RWPE2 (cell line): ENCODE measurements around the gene FRMD3.

Source experiments
- ATAC-seq: fragments of 200-7000 bp; cut with Tn5 transposase; 3 replicates; pipeline ENCODE4 v1.9.1; 2021; ENCODE audit warnings: low read depth
- DNase-seq: peaks from one replicate; pipeline ENCODE4 v3.0.0-alpha.2; 2020; ENCODE audit warnings: low spot score
- H3K27ac ChIP-seq: fragments of 450-650 bp; 2 replicates; pipeline ENCODE4 v1.5.1; 2017; ENCODE audit warnings: mild to moderate bottlenecking; ENCODE audit not compliant: poor library complexity, severe bottlenecking
- H3K27me3 ChIP-seq: fragments of 250-450 bp; sonication (Bioruptor Pico); 2 replicates; pipeline ENCODE4 v1.5.1; 2021; ENCODE audit warnings: mild to moderate bottlenecking, moderate library complexity; ENCODE audit not compliant: insufficient read depth, poor library complexity, severe bottlenecking
- H3K36me3 ChIP-seq: fragments of 250-450 bp; sonication (Bioruptor Pico); 2 replicates; pipeline ENCODE4 v1.5.1; 2020; ENCODE audit warnings: low read depth, mild to moderate bottlenecking, moderate library complexity
- H3K4me1 ChIP-seq: fragments of 250-450 bp; sonication (Bioruptor Pico); 2 replicates; pipeline ENCODE4 v1.5.1; 2021; ENCODE audit warnings: mild to moderate bottlenecking, moderate library complexity; ENCODE audit not compliant: insufficient read depth, poor library complexity, severe bottlenecking
- H3K4me3 ChIP-seq: fragments of 250-450 bp; sonication (Bioruptor Pico); 2 replicates; pipeline ENCODE4 v1.5.1; 2021; ENCODE audit warnings: mild to moderate bottlenecking, moderate library complexity; ENCODE audit not compliant: severe bottlenecking
- H3K9me3 ChIP-seq: fragments of 250-450 bp; sonication (Bioruptor Pico); 2 replicates; pipeline ENCODE4 v1.5.1; 2021; ENCODE audit warnings: mild to moderate bottlenecking, moderate library complexity; ENCODE audit not compliant: severe bottlenecking
- CTCF ChIP-seq: fragments of 450-650 bp; IDR thresholded peaks from one replicate; pipeline ENCODE4 v1.5.1; 2017; ENCODE audit warnings: mild to moderate bottlenecking, moderate library complexity; ENCODE audit not compliant: poor library complexity, severe bottlenecking

The FRMD3 gene

DNA sequence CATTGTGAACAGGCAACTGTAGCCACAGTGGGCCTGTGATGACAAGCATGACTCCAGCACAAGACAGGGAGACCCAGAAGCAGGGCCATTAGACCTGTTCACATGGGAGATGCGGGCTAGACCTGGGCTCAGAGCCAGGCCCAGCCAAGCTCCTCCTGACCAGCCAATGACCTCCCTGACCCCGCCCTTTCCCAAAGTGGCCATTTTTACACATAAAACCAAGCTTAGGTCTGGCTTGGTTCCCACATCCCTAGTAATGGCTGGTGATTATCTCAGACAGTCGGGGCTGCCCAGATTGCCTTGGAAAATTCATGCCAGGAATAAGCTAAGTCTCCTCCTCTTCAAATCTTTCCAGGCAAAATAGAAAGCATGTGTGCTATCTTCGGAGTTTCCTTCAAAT, 94.1 kb downstream of the FRMD3 start:
- Histone ChIP-seq H3K27ac (no peak overlapping the region), H3K4me3 (no peak overlapping the region), H3K9me3 (no peaks in the 10 kb centered on the region), H3K4me1 (no peaks in the 10 kb centered on the region), H3K27me3 (no peaks in the 10 kb centered on the region), H3K36me3 (no peaks in the 10 kb centered on the region)
- TF ChIP-seq CTCF, result no peak
- ATAC-seq, result no peak
- DNase-seq, result no peak

DNA sequence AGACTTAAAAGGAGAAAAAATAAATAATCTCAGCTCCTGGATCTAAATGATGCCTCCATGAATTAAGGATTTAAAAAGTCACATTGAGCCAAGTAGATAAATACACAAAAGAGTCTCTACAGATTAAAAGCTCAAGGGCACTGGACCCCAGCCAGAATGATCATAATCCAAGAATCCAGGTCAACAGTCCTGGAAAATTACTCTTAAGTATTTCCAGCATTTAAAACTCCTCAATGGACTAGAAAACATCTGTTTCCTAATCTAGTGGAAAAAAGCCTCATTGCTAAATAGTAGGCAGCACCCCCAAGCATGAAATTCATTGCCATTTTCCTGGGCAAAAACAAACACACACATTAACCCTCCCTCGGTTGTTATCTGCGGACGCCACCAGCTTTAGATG, 96.8 kb downstream of the FRMD3 start:
- H3K36me3 ChIP-seq, result no peaks in the 10 kb centered on the region
- no peak for TF ChIP-seq CTCF
- no peak for ATAC-seq
- H3K4me3 ChIP-seq, result no peak overlapping the region
- H3K27ac ChIP-seq, result no peak overlapping the region
- no peaks in the 10 kb centered on the region for H3K4me1 ChIP-seq
- no peaks in the 10 kb centered on the region for H3K9me3 ChIP-seq
- no peak for DNase-seq
- no peaks in the 10 kb centered on the region for H3K27me3 ChIP-seq

- no peak overlapping the region for H3K4me3 ChIP-seq
- no peaks in the 10 kb centered on the region for H3K27me3 ChIP-seq
- TF ChIP-seq CTCF, result no peak
- H3K36me3 ChIP-seq, result no peaks in the 10 kb centered on the region
- DNase-seq (no peak), ATAC-seq (no peak)
- no peaks in the 10 kb centered on the region for H3K4me1 ChIP-seq
- H3K9me3 ChIP-seq, result no peaks in the 10 kb centered on the region
- H3K27ac ChIP-seq, result no peak overlapping the region
These were observed 97.6 kb downstream of the FRMD3 start for GRCh38 chr9:83440641-83441040.

DNA sequence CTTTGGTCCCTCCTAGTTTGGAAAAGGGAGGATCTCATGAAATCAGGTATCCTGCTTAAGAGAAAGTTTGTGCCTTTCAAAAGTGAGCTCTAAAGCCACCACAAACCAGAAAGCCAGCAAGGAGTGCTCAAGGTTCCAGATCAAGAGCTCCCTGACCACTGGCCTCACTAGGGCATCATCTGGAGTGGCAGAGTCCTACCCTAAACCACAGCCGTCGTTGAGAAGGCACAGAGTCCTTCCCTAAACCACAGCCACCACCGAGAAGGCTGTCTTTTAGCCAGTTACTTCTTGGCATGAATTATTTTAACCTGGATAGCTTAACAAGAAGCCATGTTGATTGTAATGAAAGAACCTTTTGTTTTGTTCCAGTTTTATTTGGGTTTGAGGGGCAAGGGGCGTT, 102.9 kb downstream of the FRMD3 start:
- DNase-seq (no peak), ATAC-seq (no peak)
- H3K9me3 ChIP-seq, result no peaks in the 10 kb centered on the region
- no peak for TF ChIP-seq CTCF
- H3K4me1 ChIP-seq, result no peaks in the 10 kb centered on the region
- no peak overlapping the region for H3K27ac ChIP-seq
- H3K36me3 ChIP-seq, result no peaks in the 10 kb centered on the region
- no peaks in the 10 kb centered on the region for H3K27me3 ChIP-seq
- no peak overlapping the region for H3K4me3 ChIP-seq

DNA sequence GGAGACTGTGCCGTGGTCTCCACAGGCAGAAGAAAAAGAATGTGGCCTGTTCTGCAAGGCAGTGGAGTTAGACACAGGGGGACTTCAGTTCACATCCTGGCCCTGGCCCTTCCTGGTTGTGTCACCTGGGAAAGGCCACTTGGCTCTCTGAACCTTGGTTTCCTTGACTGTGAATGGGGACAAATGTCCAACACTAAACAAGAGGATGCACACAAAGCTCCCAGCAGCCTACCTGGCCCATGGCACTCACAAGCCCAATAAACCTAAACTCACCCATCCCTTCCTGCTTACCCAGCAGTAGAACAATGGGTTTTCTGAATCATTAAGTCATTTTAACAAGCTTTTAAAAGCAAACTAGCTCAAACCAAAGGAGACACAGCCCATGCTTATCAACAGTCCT, 103.9 kb downstream of the FRMD3 start:
- no peaks in the 10 kb centered on the region for H3K36me3 ChIP-seq
- DNase-seq, result no peak
- H3K27ac ChIP-seq, result no peak overlapping the region
- H3K4me3 ChIP-seq, result no peak overlapping the region
- no peaks in the 10 kb centered on the region for H3K27me3 ChIP-seq
- H3K4me1 ChIP-seq, result no peaks in the 10 kb centered on the region
- no peak for ATAC-seq
- no peaks in the 10 kb centered on the region for H3K9me3 ChIP-seq
- TF ChIP-seq CTCF, result no peak
